Muscle layer of colon (tissue), 2 donors: ENCODE data around the gene CCDC183.

Experiments
- H3K27ac ChIP-seq: one replicate; pipeline ENCODE4 v1.7.0; 2013; ENCODE audit warnings: low read depth, mild to moderate bottlenecking, low read length, moderate library complexity
- H3K27me3 ChIP-seq, 2 donors: one replicate each; pipeline ENCODE4 v1.7.0; 2013; ENCODE audit warnings: low read length in 2 of 2, mild to moderate bottlenecking in 2 of 2; ENCODE audit not compliant: insufficient read depth in 2 of 2, control insufficient read depth in 1 of 2
- H3K36me3 ChIP-seq: one replicate; pipeline ENCODE4 v1.7.0; 2013; ENCODE audit warnings: mild to moderate bottlenecking, low read length; ENCODE audit not compliant: insufficient read depth
- H3K4me1 ChIP-seq: one replicate; pipeline ENCODE4 v1.7.0; 2013; ENCODE audit warnings: mild to moderate bottlenecking, low read length; ENCODE audit not compliant: insufficient read depth
- H3K4me3 ChIP-seq, 2 donors: one replicate each; pipeline ENCODE4 v1.7.0; 2013; ENCODE audit warnings: low read length in 2 of 2, low read depth in 1 of 2, mild to moderate bottlenecking in 1 of 2, moderate library complexity in 1 of 2
- H3K9ac ChIP-seq: one replicate; pipeline ENCODE4 v1.7.0; 2013; ENCODE audit warnings: low read length
- H3K9me3 ChIP-seq: one replicate; pipeline ENCODE4 v1.7.0; 2013; ENCODE audit warnings: mild to moderate bottlenecking, low read length
- donor health status: abdominal sarcoma.
- donor health status: Adenocarcinoma of cecum.

CCDC183 gene

DNA sequence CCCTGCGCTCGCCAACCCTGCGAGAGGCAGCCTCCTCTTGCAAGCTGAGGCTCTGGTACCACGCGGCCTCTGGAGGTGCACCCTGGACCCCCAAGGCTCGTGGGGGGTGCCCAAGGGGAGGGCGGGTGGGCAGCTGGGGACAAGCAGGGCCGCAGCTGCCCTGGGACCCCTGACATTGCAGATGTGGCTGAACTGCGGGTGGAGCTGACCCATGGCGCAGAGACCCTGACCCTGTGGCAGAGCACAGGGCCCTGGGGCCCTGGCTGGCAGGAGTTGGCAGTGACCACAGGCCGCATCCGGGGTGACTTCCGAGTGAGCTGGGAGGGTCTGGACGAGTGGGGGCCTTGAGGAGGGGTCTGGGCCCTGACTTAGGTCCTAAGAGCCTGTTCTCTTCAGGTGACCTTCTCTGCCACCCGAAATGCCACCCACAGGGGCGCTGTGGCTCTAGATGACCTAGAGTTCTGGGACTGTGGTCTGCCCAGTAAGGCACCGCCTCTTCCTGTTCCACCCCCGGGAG, 57.5 kb downstream of the CCDC183 start:
- Histone ChIP-seq H3K36me3 (peaks cover 5% of the 10 kb centered on the region), H3K4me1 (peaks cover 11% of the 10 kb centered on the region), H3K9ac (no peak overlapping the region), H3K27me3 (no peaks in the 10 kb centered on the region), H3K9me3 (no peaks in the 10 kb centered on the region), H3K27ac (no peak overlapping the region), H3K4me3 (no peak overlapping the region)

DNA sequence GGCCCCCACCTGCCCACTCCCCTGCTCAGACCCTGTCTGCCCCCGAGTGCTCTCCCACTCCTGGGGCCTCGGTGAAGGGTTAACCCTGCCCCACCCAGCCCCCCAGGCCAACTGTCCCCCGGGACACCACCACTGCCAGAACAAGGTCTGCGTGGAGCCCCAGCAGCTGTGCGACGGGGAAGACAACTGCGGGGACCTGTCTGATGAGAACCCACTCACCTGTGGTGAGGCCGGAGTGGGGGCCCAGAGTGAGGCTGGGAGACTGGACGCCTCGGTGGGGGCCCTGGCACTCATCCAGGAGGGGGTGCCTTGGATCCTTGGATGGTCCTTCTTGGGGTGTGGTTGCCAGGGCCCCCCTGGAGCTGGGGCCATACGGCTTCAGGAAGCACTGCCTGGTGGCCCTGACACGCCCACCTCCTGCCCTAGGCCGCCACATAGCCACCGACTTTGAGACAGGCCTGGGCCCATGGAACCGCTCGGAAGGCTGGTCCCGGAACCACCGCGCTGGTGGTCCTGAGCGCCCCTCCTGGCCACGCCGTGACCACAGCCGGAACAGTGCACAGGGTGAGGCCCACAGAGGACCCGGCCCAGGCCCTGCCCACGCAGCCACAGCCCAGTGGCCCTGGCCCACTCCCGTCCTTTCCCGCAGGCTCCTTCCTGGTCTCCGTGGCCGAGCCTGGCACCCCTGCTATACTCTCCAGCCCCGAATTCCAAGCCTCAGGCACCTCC, 58.1 kb downstream of the CCDC183 start:
- Histone ChIP-seq H3K4me3 (no peak overlapping the region), H3K9me3 (no peaks in the 10 kb centered on the region), H3K9ac (no peak overlapping the region), H3K27ac (no peak overlapping the region), H3K4me1 (peaks cover 17% of the 10 kb centered on the region), H3K27me3 (no peaks in the 10 kb centered on the region), H3K36me3 (peaks cover 5% of the 10 kb centered on the region)

DNA sequence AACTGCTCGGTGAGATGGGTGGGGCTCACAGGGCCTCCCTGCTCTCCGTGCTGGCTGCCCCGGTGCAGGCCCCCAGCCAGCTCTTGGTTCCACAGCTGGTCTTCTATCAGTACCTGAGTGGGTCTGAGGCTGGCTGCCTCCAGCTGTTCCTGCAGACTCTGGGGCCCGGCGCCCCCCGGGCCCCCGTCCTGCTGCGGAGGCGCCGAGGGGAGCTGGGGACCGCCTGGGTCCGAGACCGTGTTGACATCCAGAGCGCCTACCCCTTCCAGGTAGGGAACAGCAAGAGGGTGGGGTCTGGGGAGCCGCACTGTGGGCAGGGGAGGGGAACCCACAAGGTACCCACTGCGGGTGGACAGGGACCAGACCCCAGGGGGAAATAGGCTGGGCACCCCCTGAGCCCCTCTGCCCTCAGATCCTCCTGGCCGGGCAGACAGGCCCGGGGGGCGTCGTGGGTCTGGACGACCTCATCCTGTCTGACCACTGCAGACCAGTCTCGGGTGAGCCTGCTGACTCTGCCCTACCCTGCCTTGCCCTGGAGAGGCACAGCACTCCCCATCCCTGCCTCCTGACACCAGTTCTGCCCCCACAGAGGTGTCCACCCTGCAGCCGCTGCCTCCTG, 58.8 kb downstream of the CCDC183 start:
- H3K4me3 ChIP-seq = no peak overlapping the region
- H3K36me3 ChIP-seq = peaks cover 5% of the 10 kb centered on the region

DNA sequence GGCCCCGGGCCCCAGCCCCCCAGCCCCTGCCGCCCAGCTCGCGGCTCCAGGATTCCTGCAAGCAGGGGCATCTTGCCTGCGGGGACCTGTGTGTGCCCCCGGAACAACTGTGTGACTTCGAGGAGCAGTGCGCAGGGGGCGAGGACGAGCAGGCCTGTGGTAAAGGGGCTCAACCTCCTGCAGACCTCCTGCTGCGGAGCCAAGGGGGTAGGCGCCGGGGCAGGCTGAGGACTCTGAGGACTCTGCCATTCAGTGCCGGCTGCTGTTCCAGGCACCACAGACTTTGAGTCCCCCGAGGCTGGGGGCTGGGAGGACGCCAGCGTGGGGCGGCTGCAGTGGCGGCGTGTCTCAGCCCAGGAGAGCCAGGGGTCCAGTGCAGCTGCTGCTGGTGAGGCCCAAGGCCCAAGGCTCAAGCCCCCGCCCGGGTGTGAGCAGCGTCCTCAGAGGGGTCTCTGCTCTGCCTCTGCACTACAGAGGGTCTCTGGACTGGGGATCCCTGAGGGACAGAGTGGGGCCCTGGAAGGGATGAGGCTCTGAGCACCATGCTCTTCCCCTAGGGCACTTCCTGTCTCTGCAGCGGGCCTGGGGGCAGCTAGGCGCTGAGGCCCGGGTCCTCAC, 59.4 kb downstream of the CCDC183 start:
- H3K4me3 ChIP-seq = no peak overlapping the region
- H3K36me3 ChIP-seq = peaks cover 5% of the 10 kb centered on the region
- no peaks in the 10 kb centered on the region for H3K9me3 ChIP-seq
- no peak overlapping the region for H3K27ac ChIP-seq
- H3K9ac ChIP-seq = no peak overlapping the region
- H3K27me3 ChIP-seq = no peaks in the 10 kb centered on the region
- peaks cover 14% of the 10 kb centered on the region for H3K4me1 ChIP-seq

More for the DNA sequence above, 58.8 kb downstream of the CCDC183 start:
- Histone ChIP-seq H3K9me3 (no peaks in the 10 kb centered on the region), H3K27ac (no peak overlapping the region), H3K9ac (no peak overlapping the region), H3K4me1 (peaks cover 20% of the 10 kb centered on the region), H3K27me3 (no peaks in the 10 kb centered on the region)

DNA sequence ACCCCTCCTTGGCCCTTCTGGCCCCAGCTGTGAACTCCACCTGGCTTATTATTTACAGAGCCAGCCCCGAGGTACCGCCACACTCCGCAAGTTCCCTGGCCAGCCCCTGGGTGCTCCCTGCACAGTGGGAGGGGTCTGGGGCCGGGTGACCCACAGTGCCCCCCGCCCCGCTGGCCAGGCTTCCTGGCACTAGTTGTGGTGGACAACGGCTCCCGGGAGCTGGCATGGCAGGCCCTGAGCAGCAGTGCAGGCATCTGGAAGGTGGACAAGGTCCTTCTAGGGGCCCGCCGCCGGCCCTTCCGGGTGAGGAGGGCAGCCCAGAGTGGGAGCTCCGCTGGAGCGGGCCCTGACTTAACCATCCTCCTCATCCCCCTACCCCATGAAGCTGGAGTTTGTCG, 59.9 kb downstream of the CCDC183 start:
- no peak overlapping the region for H3K9ac ChIP-seq
- H3K36me3 ChIP-seq = peaks cover 9% of the 10 kb centered on the region
- H3K27me3 ChIP-seq = no peaks in the 10 kb centered on the region
- peaks cover 12% of the 10 kb centered on the region for H3K4me1 ChIP-seq
- H3K27ac ChIP-seq = no peak overlapping the region
- no peak overlapping the region for H3K4me3 ChIP-seq
- no peaks in the 10 kb centered on the region for H3K9me3 ChIP-seq

DNA sequence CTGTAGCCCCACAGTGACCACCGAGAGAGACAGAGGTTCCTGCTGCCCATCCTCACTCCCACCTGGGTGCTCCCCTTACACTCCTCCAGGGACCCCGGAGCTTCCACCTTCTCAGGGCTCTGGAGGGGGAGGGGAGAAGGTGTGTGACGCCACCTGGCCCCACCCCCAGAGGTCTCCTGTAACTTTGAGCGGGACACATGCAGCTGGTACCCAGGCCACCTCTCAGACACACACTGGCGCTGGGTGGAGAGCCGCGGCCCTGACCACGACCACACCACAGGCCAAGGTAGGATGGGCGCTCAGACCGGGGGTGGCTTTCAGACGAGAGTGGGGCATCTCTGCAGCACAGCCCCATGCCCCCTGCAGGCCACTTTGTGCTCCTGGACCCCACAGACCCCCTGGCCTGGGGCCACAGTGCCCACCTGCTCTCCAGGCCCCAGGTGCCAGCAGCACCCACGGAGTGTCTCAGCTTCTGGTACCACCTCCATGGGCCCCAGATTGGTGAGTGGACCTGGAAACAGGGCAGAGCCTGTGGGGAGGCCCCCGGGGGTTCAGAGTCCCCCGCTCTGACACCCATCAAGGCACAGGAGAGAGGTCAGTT, 60.5 kb downstream of the CCDC183 start:
- Histone ChIP-seq H3K27me3 (no peaks in the 10 kb centered on the region), H3K9me3 (no peaks in the 10 kb centered on the region), H3K4me3 (no peak overlapping the region), H3K36me3 (peaks cover 12% of the 10 kb centered on the region), H3K4me1 (peaks cover 12% of the 10 kb centered on the region), H3K27ac (no peak overlapping the region), H3K9ac (no peak overlapping the region)

DNA sequence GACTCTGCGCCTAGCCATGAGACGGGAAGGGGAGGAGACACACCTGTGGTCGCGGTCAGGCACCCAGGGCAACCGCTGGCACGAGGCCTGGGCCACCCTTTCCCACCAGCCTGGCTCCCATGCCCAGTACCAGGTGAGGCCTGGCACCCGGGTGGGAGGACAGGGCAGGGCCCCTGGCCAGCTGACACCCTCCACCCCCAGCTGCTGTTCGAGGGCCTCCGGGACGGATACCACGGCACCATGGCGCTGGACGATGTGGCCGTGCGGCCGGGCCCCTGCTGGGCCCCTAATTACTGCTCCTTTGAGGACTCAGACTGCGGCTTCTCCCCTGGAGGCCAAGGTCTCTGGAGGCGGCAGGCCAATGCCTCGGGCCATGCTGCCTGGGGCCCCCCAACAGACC, 61.0 kb downstream of the CCDC183 start:
- Histone ChIP-seq H3K4me3 (no peak overlapping the region), H3K27me3 (no peaks in the 10 kb centered on the region), H3K4me1 (peaks cover 12% of the 10 kb centered on the region), H3K9me3 (no peaks in the 10 kb centered on the region), H3K9ac (no peak overlapping the region), H3K36me3 (peaks cover 16% of the 10 kb centered on the region), H3K27ac (no peak overlapping the region)
